IgD-negative memory B cell (primary cell): Measurements from ENCODE around the gene ADAM10. TPM values are rescaled to one million over a fixed set of nuclear protein-coding genes. Genes with fewer than 3 reads are reported as not detected.

ENCODE experiments used
- H3K27ac Mint-ChIP-seq, 3 donors: one replicate each; pipeline ENCODE4 v1.8.0; 2020 to 2022; ENCODE audit warnings: mild to moderate bottlenecking in 3 of 3, mixed read lengths in 3 of 3, moderate library complexity in 1 of 3
- H3K27me3 Mint-ChIP-seq: one replicate; pipeline ENCODE4 v1.8.0; 2021; ENCODE audit warnings: mixed read lengths
- H3K36me3 Mint-ChIP-seq: one replicate; pipeline ENCODE4 v1.8.0; 2020; ENCODE audit warnings: mild to moderate bottlenecking, mixed read lengths
- H3K4me1 Mint-ChIP-seq, 3 donors: one replicate each; pipeline ENCODE4 v1.8.0; 2020 to 2022; ENCODE audit warnings: mixed read lengths in 3 of 3, mild to moderate bottlenecking in 1 of 3
- H3K4me3 Mint-ChIP-seq, 4 donors: one replicate each; pipeline ENCODE4 v1.8.0; 2020 to 2022; ENCODE audit warnings: mild to moderate bottlenecking in 4 of 4, mixed read lengths in 4 of 4, moderate library complexity in 3 of 4
- H3K9me3 Mint-ChIP-seq, 3 donors: one replicate each; pipeline ENCODE4 v1.8.0; 2020 to 2021; ENCODE audit warnings: mixed read lengths in 3 of 3, mild to moderate bottlenecking in 1 of 3
- polyA plus RNA-seq: library from polyadenylated mRNA; unstranded; fragments of 300-500 nt; fragmentation: Illumina TruSeq; gene quantifications from one replicate; pipeline ENCODE4 v1.2.3, GENCODE V29; 2021

ADAM10 gene, protein sequence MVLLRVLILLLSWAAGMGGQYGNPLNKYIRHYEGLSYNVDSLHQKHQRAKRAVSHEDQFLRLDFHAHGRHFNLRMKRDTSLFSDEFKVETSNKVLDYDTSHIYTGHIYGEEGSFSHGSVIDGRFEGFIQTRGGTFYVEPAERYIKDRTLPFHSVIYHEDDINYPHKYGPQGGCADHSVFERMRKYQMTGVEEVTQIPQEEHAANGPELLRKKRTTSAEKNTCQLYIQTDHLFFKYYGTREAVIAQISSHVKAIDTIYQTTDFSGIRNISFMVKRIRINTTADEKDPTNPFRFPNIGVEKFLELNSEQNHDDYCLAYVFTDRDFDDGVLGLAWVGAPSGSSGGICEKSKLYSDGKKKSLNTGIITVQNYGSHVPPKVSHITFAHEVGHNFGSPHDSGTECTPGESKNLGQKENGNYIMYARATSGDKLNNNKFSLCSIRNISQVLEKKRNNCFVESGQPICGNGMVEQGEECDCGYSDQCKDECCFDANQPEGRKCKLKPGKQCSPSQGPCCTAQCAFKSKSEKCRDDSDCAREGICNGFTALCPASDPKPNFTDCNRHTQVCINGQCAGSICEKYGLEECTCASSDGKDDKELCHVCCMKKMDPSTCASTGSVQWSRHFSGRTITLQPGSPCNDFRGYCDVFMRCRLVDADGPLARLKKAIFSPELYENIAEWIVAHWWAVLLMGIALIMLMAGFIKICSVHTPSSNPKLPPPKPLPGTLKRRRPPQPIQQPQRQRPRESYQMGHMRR
- polyA plus RNA-seq = 91.9 TPM

DNA sequence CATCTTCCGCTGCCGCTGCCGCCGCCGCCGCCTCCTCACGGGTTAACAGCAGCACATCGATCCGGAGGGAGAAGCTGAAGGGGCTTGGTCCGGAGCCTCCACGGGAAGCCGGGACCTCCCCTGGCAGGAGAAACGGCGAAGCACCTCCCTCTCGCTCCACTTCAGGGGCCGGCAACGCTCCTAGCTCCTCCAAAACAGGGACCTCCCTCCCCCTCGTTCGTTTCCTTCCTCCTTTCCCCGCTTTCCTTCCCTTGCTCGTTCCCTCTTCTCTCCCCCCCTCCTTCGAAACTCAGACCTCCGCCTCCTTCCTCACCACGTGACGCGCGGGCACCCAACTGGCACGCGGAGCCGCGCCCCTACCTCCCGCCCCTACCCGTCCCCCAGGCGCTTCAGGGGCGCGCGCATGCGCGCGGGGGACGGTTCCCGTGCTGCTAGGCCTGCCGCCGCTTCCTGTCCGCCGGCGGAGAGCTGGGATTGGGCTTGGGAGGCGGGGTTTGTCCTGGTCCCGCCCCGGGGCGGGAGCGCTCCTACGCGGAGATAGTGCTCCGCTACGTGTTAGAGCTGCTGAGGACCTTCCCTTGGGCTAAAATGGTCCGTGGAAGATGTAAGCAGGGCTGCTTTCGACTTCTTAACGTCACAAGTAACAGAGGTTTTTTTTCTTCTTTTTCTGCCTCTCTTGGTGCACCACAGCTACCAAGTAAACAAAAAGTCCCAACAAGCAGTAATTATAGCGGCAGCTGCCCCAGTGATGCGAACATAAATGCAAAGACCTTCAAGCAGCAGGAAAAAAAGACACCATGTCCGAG lies at the start of gene ADAM10:
Gene ADAM10 (minus strand): TSS at position 176 of the 806 bp plus-strand sequence. CDS start 173 bp downstream, at position 3.
- Mint-ChIP-seq H3K4me1 (peaks cover 23 to 31% (median 24%) of the 10 kb centered on the region in 3 donors), H3K9me3 (no peaks in the 10 kb centered on the region), H3K36me3 (peaks cover 1% of the 10 kb centered on the region), H3K27ac (peak within 1 kb of the TSS; percentile 93 to 99 (median 98)), H3K4me3 (peak within 1 kb of the TSS; percentile 96 to 98 (median 97)), H3K27me3 (no peaks in the 10 kb centered on the region)

DNA sequence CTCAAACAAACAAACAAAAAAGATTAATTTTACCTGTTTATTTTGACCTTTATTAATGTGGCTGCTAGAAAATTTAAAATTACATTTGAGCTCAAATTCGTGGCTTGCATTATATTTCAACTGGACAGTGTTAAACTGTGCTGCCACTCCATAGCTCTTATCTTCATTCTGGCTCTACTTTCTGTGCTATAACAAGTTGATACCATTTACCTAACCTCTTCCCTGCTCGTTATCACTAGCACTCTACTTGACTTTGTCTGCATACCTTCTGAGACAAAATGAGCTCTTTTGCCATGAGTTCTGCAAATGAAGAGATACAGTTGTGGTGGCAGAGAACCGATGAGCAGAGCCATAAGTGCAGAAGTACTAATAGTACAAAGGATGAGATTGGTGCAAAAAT lies 48.0 kb upstream of the ADAM10 start:
- no peaks in the 10 kb centered on the region for H3K27me3 Mint-ChIP-seq
- peaks cover 4% of the 10 kb centered on the region for H3K36me3 Mint-ChIP-seq
- H3K9me3 Mint-ChIP-seq = no peaks in the 10 kb centered on the region
- no peak overlapping the region for H3K4me3 Mint-ChIP-seq
- H3K4me1 Mint-ChIP-seq = peaks cover 15 to 27% (median 19%) of the 10 kb centered on the region in 3 donors
- no peak overlapping the region for H3K27ac Mint-ChIP-seq

DNA sequence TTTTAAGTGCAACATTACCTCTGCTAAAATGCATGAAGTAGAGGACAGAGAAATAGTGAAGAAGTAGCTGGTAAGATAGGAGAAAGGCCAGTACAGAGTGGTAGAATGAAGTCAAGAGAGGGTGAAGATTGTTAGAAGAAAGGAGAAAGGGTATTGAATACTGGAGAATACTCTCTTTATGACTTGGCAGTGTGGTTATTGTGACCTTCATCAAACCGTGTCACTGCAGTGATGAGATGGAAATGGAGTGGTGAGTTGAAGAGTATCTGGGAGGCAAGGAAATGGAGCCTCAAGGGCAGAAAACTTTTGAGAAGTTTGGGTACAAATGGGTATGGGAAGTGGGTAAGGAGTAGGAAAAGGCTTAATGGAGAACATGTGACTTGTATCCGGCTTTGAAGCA lies 46.3 kb upstream of the ADAM10 start:
- Mint-ChIP-seq H3K4me1 (peaks cover 13 to 27% (median 19%) of the 10 kb centered on the region in 3 donors), H3K36me3 (peaks cover 9% of the 10 kb centered on the region), H3K4me3 (no peak overlapping the region), H3K27me3 (no peaks in the 10 kb centered on the region), H3K27ac (peak overlapping the region in 1 of 3 donors; percentile 64), H3K9me3 (no peaks in the 10 kb centered on the region)

DNA sequence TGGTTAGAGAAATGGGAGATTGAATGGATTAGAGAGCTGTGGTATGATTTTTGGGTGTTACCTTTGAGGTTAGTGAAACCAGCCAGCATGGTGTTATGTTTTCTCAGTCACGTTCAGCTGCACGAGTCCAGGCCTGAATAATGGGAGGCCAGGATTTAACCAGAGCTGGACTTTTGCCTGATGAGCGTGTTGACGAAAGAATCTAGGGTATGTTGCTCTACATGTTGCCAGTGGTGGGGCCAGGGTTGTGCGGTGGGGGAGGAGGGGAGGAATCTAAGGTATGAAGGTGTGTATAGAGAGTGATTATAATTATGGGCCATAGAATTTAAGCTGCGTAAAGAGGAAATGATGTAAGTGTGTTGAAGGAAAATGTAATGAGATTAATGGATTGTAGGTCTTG lies 44.4 kb upstream of the ADAM10 start:
- H3K27ac Mint-ChIP-seq = no peak overlapping the region
- no peak overlapping the region for H3K4me3 Mint-ChIP-seq

DNA sequence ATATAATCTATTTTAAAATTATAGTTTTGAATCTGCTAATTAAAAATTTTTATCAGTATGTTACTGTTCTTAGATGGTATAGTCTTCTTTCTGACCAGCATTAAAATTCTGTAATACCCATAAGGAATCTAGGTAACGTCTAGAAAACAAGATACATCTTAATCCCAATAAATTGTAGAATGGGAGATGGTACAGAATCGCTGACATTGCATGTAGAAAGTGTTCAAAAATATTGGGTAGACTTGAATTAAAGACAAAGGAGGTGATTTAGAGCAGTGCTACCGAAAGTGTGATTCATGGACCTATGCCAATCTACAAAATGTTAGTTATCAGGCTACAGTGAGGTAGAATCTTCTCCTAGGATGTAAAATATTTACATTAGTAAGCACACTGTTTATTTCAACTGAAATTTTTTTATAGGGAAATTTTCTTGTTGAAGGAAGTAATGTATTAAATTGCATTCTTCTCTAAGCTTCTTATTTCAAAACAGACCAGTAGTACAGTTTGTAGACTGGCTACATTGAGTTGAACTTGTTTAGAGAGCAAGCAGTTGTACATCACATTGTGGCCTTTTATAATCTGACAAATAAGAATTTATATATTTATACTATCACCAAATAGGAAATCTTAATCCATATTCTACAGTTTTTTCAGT lies 38.7 kb upstream of the ADAM10 start:
- Mint-ChIP-seq H3K36me3 (peaks cover 10% of the 10 kb centered on the region), H3K9me3 (no peaks in the 10 kb centered on the region), H3K4me1 (peaks cover 0 to 4% (median 4%) of the 10 kb centered on the region in 3 donors), H3K4me3 (no peak overlapping the region), H3K27ac (no peak overlapping the region), H3K27me3 (no peaks in the 10 kb centered on the region)

More for the DNA sequence above, 44.4 kb upstream of the ADAM10 start:
- Mint-ChIP-seq H3K9me3 (no peaks in the 10 kb centered on the region), H3K36me3 (peaks cover 14% of the 10 kb centered on the region), H3K4me1 (peaks cover 6 to 14% (median 11%) of the 10 kb centered on the region in 3 donors), H3K27me3 (no peaks in the 10 kb centered on the region)

DNA sequence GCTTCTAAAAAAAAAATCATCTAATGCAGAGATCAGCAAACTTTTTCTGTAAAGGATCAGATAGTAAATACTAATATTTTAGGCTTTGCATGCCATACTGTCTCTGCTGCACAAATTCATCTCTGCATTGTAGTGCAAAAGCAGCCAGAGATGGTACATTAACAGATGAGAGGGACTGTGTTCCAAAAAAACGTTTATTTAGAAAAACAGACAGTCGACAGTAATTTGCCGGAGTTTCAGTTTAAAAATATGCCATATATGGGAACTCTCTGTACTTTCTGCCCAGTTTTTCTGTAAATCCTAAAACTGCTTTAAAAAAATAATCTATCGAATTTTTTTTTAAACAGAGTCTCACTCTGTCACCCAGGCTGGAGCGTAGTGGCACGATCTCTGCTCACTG lies 35.8 kb upstream of the ADAM10 start:
- Mint-ChIP-seq H3K4me1 (peaks cover 3 to 8% (median 4%) of the 10 kb centered on the region in 3 donors), H3K27ac (no peak overlapping the region), H3K36me3 (peaks cover 2% of the 10 kb centered on the region), H3K27me3 (no peaks in the 10 kb centered on the region), H3K9me3 (no peaks in the 10 kb centered on the region), H3K4me3 (no peak overlapping the region)

DNA sequence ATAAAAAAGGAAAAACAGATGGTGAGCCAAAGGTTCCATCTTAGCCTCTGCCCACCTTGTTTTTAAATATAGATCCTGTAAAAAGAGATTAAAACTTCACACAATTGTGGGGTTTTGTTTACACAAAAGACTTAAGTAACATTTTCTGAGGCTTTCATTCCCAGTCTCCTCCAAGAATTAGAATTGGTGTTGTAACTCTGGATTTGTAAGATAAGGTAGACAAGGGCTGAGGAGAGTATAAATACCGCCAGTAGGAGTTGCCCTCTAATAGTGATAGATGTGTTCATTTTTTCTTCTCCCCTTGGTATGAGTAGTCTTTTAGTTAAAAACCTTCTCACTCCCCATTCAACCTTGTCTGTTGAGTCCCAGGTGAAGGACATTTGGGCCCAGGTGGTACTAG lies 30.0 kb upstream of the ADAM10 start:
- peak overlapping the region in 1 of 3 donors; percentile 27 for H3K27ac Mint-ChIP-seq
- peaks cover 2% of the 10 kb centered on the region for H3K36me3 Mint-ChIP-seq
- H3K4me3 Mint-ChIP-seq = no peak overlapping the region
- H3K27me3 Mint-ChIP-seq = no peaks in the 10 kb centered on the region
- no peaks in the 10 kb centered on the region for H3K9me3 Mint-ChIP-seq
- peaks cover 8 to 19% (median 10%) of the 10 kb centered on the region in 3 donors for H3K4me1 Mint-ChIP-seq

DNA sequence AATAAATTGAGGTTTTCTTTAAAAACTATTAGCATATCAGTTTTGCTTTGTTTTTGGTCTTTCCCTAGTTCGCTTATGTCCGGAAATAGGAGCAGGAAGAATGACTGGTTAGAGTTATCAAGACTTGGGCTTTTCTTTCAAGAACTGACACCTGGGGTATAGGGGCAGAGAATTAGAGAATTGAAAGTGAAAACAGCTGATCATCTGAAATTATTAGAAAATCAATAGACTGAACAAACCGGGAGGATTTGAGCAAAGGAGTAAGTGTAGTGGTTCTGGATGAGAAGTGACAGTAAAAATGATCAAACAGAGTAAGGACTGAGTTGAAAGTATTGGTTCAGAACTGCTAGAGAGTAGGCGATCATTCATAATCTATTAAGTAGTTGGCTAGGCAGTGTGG lies 27.6 kb upstream of the ADAM10 start:
- Mint-ChIP-seq H3K9me3 (no peaks in the 10 kb centered on the region), H3K4me1 (peaks cover 14 to 16% (median 16%) of the 10 kb centered on the region in 3 donors), H3K27me3 (no peaks in the 10 kb centered on the region), H3K27ac (peak overlapping the region in 1 of 3 donors; percentile 25), H3K4me3 (peak overlapping the region in 3 of 4 donors; percentile 18 to 51 (median 24)), H3K36me3 (peaks cover 2% of the 10 kb centered on the region)

DNA sequence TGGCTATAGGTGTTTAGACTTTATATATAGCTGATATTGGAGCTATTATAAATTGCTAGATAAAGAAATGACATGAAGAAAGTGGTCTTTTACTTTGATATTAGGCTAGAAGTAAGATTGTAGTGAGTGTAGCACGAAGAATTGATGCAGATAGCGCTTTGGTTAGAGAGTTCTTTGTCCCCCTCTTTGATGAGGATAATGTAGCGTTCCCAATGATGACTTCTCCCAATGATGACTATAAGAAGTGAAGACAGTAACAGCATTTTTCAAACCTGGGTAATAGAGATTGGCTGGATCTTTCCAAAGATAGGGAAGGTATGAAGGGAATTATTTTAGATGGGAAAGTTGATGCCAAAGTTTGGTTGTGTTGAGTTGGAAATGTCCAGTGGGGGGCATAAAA lies 25.9 kb upstream of the ADAM10 start:
- no peak overlapping the region for H3K27ac Mint-ChIP-seq
- H3K36me3 Mint-ChIP-seq = no peaks in the 10 kb centered on the region
- H3K4me3 Mint-ChIP-seq = no peak overlapping the region
- peaks cover 14 to 16% (median 16%) of the 10 kb centered on the region in 3 donors for H3K4me1 Mint-ChIP-seq
- no peaks in the 10 kb centered on the region for H3K27me3 Mint-ChIP-seq
- no peaks in the 10 kb centered on the region for H3K9me3 Mint-ChIP-seq

DNA sequence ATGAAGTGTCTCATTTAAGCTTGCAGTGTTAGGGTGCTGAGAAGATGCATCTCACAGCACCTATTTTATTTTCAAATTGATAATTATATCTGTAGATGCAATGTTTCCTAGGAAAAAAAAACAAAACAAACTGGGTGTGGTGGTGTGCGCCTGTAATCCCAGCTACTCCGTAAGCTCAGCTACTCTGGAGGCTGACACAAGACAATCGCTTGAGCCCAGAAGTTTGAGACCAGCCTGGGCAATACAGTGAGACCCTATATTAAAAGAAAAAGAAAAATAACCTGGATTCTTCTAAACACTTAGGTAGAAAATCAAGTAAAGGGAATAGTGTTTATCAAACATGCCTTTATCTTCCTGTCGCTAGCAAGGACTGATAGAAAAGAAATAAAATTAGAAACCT lies 23.5 kb upstream of the ADAM10 start:
- Mint-ChIP-seq H3K4me3 (peak overlapping the region in 2 of 4 donors; percentile 38 to 98), H3K9me3 (no peaks in the 10 kb centered on the region)

DNA sequence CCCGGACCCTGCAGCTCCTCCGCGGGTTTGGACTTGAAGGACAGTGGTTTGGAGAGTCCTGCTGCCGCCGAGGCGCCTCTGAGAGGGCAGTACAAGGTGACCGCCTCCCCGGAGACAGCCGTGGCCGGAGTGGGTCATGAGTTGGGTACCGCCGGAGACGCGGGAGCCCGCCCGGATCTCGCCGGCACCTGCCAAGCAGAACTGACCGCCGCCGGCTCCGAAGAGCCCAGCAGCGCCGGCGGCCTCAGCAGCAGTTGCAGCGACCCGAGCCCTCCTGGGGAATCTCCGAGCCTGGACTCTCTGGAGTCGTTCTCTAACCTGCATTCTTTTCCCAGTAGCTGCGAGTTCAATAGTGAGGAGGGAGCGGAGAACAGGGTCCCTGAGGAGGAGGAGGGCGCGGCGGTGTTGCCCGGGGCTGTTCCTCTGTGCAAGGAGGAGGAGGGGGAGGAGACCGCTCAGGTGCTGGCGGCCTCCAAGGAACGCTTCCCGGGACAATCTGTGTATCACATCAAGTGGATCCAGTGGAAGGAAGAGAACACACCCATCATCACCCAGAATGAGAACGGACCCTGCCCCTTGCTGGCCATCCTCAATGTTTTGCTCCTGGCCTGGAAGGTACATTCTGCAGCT lies 22.2 kb upstream of the ADAM10 start:
- Mint-ChIP-seq H3K9me3 (no peaks in the 10 kb centered on the region), H3K27ac (peak overlapping the region; percentile 73 to 94 (median 74)), H3K36me3 (no peaks in the 10 kb centered on the region), H3K4me1 (peaks cover 9 to 10% (median 10%) of the 10 kb centered on the region in 3 donors), H3K4me3 (peak overlapping the region in 2 of 4 donors; percentile 91 to 98), H3K27me3 (no peaks in the 10 kb centered on the region)

More for the DNA sequence above, 23.5 kb upstream of the ADAM10 start:
- Mint-ChIP-seq H3K27me3 (no peaks in the 10 kb centered on the region), H3K4me1 (peaks cover 15 to 17% (median 16%) of the 10 kb centered on the region in 3 donors), H3K36me3 (no peaks in the 10 kb centered on the region), H3K27ac (no peak overlapping the region)

DNA sequence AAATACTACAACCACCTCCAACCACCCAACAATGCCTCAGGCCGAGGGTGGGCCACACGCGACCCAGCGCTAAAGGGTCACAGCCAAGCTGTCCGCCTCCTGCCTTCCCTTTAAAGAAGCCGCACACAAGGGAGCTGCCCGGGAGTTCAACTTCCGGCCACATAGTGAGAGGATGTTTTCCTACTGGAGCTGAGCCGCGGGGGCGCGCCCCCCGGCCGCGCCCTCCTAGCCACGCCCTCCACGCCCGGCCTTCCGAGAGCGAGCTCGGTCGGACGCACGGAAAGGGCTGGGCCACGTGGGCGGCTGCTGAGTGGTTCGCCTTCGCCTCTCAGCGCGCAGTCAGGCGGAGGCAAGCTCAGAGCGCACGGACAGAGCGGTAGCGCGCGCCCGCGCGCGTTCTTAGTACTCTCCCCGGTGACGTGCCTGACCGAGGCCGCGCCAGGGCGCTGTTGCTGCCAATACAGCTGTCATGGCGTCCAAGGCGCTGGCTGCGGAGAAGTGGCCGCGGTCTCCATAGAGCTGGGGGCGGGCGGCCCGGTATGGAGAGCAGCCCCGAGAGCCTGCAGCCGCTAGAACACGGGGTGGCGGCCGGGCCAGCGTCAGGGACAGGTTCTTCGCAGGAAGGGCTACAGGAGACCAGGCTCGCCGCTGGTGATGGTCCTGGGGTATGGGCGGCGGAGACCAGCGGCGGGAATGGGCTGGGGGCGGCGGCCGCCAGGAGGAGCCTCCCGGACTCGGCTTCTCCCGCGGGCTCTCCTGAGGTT lies 21.5 kb upstream of the ADAM10 start, which contains the start of gene MINDY2:
Gene MINDY2 (plus strand): TSS at position 446 of the 764 bp plus-strand sequence. CDS start 94 bp downstream, at position 540.
- Mint-ChIP-seq H3K36me3 (peaks cover 2% of the 10 kb centered on the region), H3K4me3 (peak within 1 kb of the TSS in 2 of 4 donors; percentile 91 to 98), H3K4me1 (peaks cover 9 to 10% (median 10%) of the 10 kb centered on the region in 3 donors), H3K27me3 (no peaks in the 10 kb centered on the region), H3K9me3 (no peaks in the 10 kb centered on the region), H3K27ac (peak within 1 kb of the TSS; percentile 74 to 96 (median 94))

DNA sequence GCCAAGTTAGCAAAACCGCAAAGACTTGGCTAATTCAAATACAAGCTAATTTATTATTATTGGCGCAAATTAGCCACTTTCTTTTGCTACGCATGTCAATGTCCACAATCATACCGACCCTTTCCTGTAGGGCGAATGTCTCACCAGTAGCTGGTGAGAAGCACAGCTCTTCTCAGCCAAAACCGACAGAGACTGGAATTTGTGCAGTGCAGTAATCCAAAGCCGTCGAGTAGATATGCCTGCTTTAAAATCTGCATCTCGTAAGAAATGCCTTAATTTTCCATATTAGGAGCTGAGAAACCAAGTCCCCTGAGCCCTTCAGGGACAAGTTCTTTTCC lies 21.0 kb upstream of the ADAM10 start:
- Mint-ChIP-seq H3K4me3 (peak overlapping the region in 2 of 4 donors; percentile 91 to 98), H3K4me1 (peaks cover 9 to 10% (median 10%) of the 10 kb centered on the region in 3 donors), H3K36me3 (peaks cover 3% of the 10 kb centered on the region), H3K27me3 (no peaks in the 10 kb centered on the region), H3K27ac (peak overlapping the region; percentile 74 to 96 (median 93)), H3K9me3 (no peaks in the 10 kb centered on the region)
